HG03135 (cell line): ENCODE measurements around the gene MLYCD.

Source experiments
- ATAC-seq: cut with Tn5 transposase; IDR thresholded peaks from one replicate; pipeline ENCODE4 v1.9.1; 2021; ENCODE audit warnings: mild to moderate bottlenecking, moderate library complexity; ENCODE audit not compliant: unreplicated experiment

Gene MLYCD

GRCh38 chr16:83925095-83925905 is 26.4 kb downstream of the MLYCD start:
- ATAC-seq = no peak

GRCh38 chr16:83925957-83926725 is 27.2 kb downstream of the MLYCD start:
- ATAC-seq = no peak

GRCh38 chr16:83926726-83927397 is 27.9 kb downstream of the MLYCD start:
- ATAC-seq = no peak

GRCh38 chr16:83928341-83929055 is 29.6 kb downstream of the MLYCD start:
- ATAC-seq = no peak

GRCh38 chr16:83929811-83930555 is 31.1 kb downstream of the MLYCD start:
- no peak for ATAC-seq

- ATAC-seq = no peak
These were observed 32.0 kb downstream of the MLYCD start for GRCh38 chr16:83930730-83931500.

GRCh38 chr16:83931556-83931955 is 32.6 kb downstream of the MLYCD start:
- ATAC-seq = no peak

- ATAC-seq = no peak
These were observed 33.4 kb downstream of the MLYCD start for GRCh38 chr16:83932304-83932703.

GRCh38 chr16:83932955-83933673 is 34.2 kb downstream of the MLYCD start:
- ATAC-seq = no peak

- ATAC-seq = no peak
These were observed 35.2 kb downstream of the MLYCD start for GRCh38 chr16:83933885-83934683.

GRCh38 chr16:83934684-83934977 is 35.7 kb downstream of the MLYCD start:
- no peak for ATAC-seq

- ATAC-seq = no peak
These were observed 36.3 kb downstream of the MLYCD start for GRCh38 chr16:83935005-83935857.

- ATAC-seq = no peak
These were observed 36.9 kb downstream of the MLYCD start for GRCh38 chr16:83935858-83936255.

- no peak for ATAC-seq
These were observed 37.8 kb downstream of the MLYCD start for GRCh38 chr16:83936581-83937165.

- ATAC-seq = no peak
These were observed 38.4 kb downstream of the MLYCD start for GRCh38 chr16:83937267-83937666.

GRCh38 chr16:83937922-83938885 is 39.3 kb downstream of the MLYCD start:
- no peak for ATAC-seq
